Measurements from ENCODE around the gene HAUS2. TPM values are rescaled to one million over a fixed set of nuclear protein-coding genes. Genes with fewer than 3 reads are reported as not detected.
A peak's percentile ranks its signal among the peaks of the same experiment; 100 is the strongest.
"Not testable (repeated sequence)": the region's sequence is repeated elsewhere in the genome, so short reads cannot be mapped to it uniquely, and the experiment has no call there.

The HAUS2 gene
- total and polyA plus RNA-seq, 4 donors: 30.2 to 46.5 (median 32.7) TPM

GRCh38 chr15:42523331-42523730 is 25.3 kb upstream of the HAUS2 start:
- Histone ChIP-seq H3K4me1 (ENCODE audit: control insufficient read depth, insufficient read depth, low read length) (no peaks in the 10 kb centered on the region), H3K27me3 (ENCODE audit: control insufficient read depth, insufficient read depth, low read length) (no peaks in the 10 kb centered on the region), H3K36me3 (ENCODE audit: control insufficient read depth, insufficient read depth, low read length) (peaks cover 12% of the 10 kb centered on the region), H3K4me3 (ENCODE audit: low read depth, low read length) (no peak overlapping the region), H3K27ac (ENCODE audit: low read depth, low read length) (no peak overlapping the region), H3K9me3 (ENCODE audit: control insufficient read depth, insufficient read depth, low read length) (no peaks in the 10 kb centered on the region)
- DNase-seq (ENCODE audit: low read depth in 4 of 6, low spot score in 6 of 6): no peak
- 100% methylated on average over 1 of the region's 2 CpGs for WGBS (ENCODE audit: insufficient coverage)

DNA sequence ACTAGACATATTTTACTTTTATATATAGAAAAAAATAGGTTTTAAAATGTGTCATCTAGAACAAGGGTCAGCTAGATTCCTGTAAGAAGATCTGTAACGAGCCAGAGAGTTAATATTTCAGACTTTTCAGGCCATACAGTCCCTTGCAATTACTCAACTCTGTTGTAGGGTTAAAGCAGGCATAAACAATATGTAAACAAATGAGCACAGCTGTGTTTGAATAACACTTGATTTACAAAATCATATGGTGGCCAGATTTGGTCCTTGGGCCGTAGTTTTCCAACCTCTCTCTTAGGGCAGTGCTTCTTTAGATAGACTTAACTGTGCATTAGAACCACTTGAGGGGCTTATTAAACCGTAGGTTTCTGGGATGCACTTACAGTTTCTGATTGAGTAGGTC is 19.7 kb upstream of the HAUS2 start:
- no peak overlapping the region for H3K27ac ChIP-seq (ENCODE audit: low read depth, low read length)
- no peaks in the 10 kb centered on the region for H3K27me3 ChIP-seq (ENCODE audit: control insufficient read depth, insufficient read depth, low read length)
- H3K4me1 ChIP-seq (ENCODE audit: control insufficient read depth, insufficient read depth, low read length): no peaks in the 10 kb centered on the region
- DNase-seq (ENCODE audit: low read depth in 4 of 6, low spot score in 6 of 6): no peak
- H3K36me3 ChIP-seq (ENCODE audit: control insufficient read depth, insufficient read depth, low read length): peaks cover 8% of the 10 kb centered on the region
- H3K9me3 ChIP-seq (ENCODE audit: control insufficient read depth, insufficient read depth, low read length): no peaks in the 10 kb centered on the region
- 80% methylated on average over 1 of the region's 3 CpGs for WGBS (ENCODE audit: insufficient coverage)
- H3K4me3 ChIP-seq (ENCODE audit: low read depth, low read length): no peak overlapping the region

DNA sequence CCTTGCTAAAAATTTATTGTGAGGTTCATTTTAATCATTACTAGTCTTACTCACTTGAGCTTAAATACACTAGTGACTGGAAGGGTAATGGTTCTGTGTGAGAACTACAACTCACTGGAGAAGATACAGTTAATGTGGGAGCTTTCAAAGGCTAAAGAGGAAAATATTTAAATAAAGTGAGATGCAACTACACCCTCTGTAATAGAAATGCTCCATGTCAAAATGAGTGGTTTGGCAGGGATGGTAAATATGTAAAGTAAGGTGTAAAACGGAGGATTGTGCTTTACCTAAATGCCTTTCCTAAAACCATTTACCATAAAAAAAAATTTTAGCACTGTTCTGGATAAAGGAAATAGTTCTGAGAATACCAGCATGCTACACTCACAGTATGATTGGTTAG is 15.4 kb upstream of the HAUS2 start:
- Histone ChIP-seq H3K36me3 (ENCODE audit: control insufficient read depth, insufficient read depth, low read length) (peaks cover 3% of the 10 kb centered on the region), H3K4me1 (ENCODE audit: control insufficient read depth, insufficient read depth, low read length) (no peaks in the 10 kb centered on the region), H3K4me3 (ENCODE audit: low read depth, low read length) (no peak overlapping the region), H3K27ac (ENCODE audit: low read depth, low read length) (no peak overlapping the region), H3K27me3 (ENCODE audit: control insufficient read depth, insufficient read depth, low read length) (no peaks in the 10 kb centered on the region), H3K9me3 (ENCODE audit: control insufficient read depth, insufficient read depth, low read length) (no peaks in the 10 kb centered on the region)
- no peak for DNase-seq (ENCODE audit: low read depth in 4 of 6, low spot score in 6 of 6)
- WGBS (ENCODE audit: insufficient coverage): no CpG with 5 or more reads among the region's 1 CpG

DNA sequence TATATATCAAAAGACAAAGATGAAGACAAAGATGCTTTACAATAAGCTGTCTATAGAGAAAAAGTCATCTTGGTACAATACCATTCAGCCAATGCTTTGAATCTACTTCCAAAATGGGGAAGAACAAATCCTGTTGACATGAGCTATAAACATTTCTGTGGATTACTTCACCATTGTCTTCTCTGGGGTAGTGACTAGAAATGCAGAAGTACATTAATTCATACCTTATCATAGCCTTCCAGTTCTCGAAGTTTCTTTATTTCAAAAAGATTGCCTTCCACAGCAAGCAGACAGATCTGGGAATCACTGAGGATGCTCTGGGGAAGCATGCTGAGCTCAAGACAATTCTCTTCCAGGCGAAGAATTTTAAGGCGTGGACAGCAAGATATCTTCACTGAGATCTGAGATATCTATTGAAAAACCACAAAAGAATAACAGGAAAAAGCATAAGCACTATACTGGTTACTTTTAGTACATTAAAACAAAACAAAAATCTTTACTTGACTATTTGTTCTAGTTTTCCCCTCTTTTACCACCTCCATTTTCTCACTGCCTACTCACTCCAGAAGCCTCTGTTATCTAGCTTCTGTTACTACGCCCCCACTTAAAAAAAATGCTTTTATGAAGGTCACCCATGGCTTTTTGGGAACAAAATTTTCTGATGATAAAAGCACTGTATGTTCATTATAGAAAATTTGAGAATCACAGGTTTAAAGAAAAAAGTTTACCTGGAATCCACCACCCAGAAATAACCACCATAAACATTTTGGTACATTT is 3.6 kb upstream of the HAUS2 start:
- no peak overlapping the region for H3K4me3 ChIP-seq (ENCODE audit: low read depth, low read length)
- 90% methylated on average over 1 of the region's 4 CpGs for WGBS (ENCODE audit: insufficient coverage)
- H3K27me3 ChIP-seq (ENCODE audit: control insufficient read depth, insufficient read depth, low read length): no peaks in the 10 kb centered on the region
- peaks cover 10% of the 10 kb centered on the region for H3K4me1 ChIP-seq (ENCODE audit: control insufficient read depth, insufficient read depth, low read length)
- H3K36me3 ChIP-seq (ENCODE audit: control insufficient read depth, insufficient read depth, low read length): peaks cover 30% of the 10 kb centered on the region
- no peak for DNase-seq (ENCODE audit: low read depth in 4 of 6, low spot score in 6 of 6)
- no peak overlapping the region for H3K27ac ChIP-seq (ENCODE audit: low read depth, low read length)
- no peaks in the 10 kb centered on the region for H3K9me3 ChIP-seq (ENCODE audit: control insufficient read depth, insufficient read depth, low read length)

DNA sequence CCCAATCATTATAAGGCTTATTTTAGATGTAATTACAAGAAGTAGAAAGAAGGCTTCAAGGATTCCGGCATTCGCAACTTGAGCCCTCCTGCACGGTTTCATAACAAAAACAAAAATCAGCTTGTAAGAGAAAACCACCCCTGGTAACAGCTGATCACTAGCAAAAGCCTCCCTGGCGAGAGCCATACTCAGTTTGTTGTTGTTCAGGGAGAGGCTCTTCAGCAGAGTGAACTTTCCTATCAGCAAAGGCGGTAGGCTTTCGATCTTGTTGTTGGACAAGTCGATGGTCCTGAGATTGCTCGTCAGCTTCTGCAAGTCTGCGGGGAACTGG is 755 bp upstream of the HAUS2 start:
- 0% methylated on average over 6 of the region's 9 CpGs for WGBS (ENCODE audit: insufficient coverage)
- Histone ChIP-seq H3K36me3 (ENCODE audit: control insufficient read depth, insufficient read depth, low read length) (peaks cover 18% of the 10 kb centered on the region), H3K4me3 (ENCODE audit: low read depth, low read length) (peak overlapping the region; percentile 98), H3K4me1 (ENCODE audit: control insufficient read depth, insufficient read depth, low read length) (peaks cover 12% of the 10 kb centered on the region), H3K27me3 (ENCODE audit: control insufficient read depth, insufficient read depth, low read length) (no peaks in the 10 kb centered on the region), H3K9me3 (ENCODE audit: control insufficient read depth, insufficient read depth, low read length) (no peaks in the 10 kb centered on the region), H3K27ac (ENCODE audit: low read depth, low read length) (peak overlapping the region; percentile 97)
- DNase-seq (ENCODE audit: low read depth in 4 of 6, low spot score in 6 of 6): peak in 1 of 6 donors; percentile 14

DNA sequence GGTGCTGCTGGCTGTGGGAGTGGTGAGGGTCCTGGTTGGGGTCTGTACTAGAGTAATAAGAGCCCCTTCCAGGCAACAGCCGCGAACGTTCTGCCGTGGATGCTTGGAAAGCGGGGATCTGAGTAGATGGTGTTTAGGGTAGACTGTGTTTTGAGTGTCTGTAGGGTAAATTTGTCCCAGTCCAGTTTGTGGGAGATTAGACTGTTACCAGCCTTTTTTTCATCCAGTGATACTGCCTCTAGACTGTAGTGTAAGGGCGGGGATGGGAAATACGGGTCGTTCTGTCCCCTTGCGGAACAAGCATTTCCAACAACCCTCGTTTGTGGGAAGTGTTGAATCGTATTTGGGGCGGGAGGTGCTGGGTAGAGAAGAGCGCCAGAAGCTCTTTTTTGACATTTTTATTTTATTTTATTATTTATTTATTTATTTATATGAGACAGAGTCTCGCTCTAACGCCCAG is 424 bp downstream of the HAUS2 start:
- 0% methylated on average over 5 of the region's 15 CpGs for WGBS (ENCODE audit: insufficient coverage)
- H3K4me1 ChIP-seq (ENCODE audit: control insufficient read depth, insufficient read depth, low read length): peaks cover 12% of the 10 kb centered on the region
- DNase-seq (ENCODE audit: low read depth in 4 of 6, low spot score in 6 of 6): no peak
- H3K27me3 ChIP-seq (ENCODE audit: control insufficient read depth, insufficient read depth, low read length): no peaks in the 10 kb centered on the region
- H3K4me3 ChIP-seq (ENCODE audit: low read depth, low read length): peak overlapping the region; percentile 98
- peak overlapping the region; percentile 97 for H3K27ac ChIP-seq (ENCODE audit: low read depth, low read length)
- H3K36me3 ChIP-seq (ENCODE audit: control insufficient read depth, insufficient read depth, low read length): peaks cover 9% of the 10 kb centered on the region
- no peaks in the 10 kb centered on the region for H3K9me3 ChIP-seq (ENCODE audit: control insufficient read depth, insufficient read depth, low read length)

DNA sequence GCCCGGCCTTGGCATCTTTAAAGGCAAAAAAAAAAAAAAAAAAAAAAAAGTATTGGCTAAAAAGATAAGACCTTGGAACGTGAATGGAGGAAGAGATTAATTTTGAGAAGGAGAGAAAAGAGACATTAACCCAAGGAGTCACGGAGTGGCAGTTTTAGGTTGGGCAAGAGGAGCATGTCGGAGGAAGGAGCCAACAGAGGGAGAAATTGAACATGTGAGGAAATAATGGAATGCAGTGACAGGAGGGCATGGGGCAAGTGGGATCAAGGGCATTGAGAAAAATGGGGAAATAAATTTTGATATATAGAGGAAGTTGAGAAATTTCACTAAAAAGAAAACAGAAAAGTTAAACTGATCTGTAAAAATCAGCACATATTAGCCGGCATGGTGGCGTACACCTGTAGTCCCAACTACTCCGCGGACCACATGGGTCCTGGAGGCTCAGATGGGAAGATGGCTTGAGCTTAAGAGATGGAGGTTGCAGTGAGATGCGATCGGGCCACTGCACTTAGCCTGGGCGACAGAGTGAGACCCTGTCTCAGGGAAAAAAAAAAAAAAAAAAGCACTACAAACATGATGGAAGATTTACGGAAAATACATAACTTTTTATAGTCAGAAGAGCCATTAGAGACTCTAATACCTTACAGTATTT is 1.2 kb downstream of the HAUS2 start:
- H3K4me1 ChIP-seq (ENCODE audit: control insufficient read depth, insufficient read depth, low read length): peaks cover 12% of the 10 kb centered on the region
- peak overlapping the region; percentile 98 for H3K4me3 ChIP-seq (ENCODE audit: low read depth, low read length)
- peaks cover 6% of the 10 kb centered on the region for H3K36me3 ChIP-seq (ENCODE audit: control insufficient read depth, insufficient read depth, low read length)
- no peaks in the 10 kb centered on the region for H3K27me3 ChIP-seq (ENCODE audit: control insufficient read depth, insufficient read depth, low read length)
- H3K27ac ChIP-seq (ENCODE audit: low read depth, low read length): no peak overlapping the region
- H3K9me3 ChIP-seq (ENCODE audit: control insufficient read depth, insufficient read depth, low read length): no peaks in the 10 kb centered on the region
- DNase-seq (ENCODE audit: low read depth in 4 of 6, low spot score in 6 of 6): no peak
- WGBS (ENCODE audit: insufficient coverage): 79% methylated on average over 7 of the region's 12 CpGs

DNA sequence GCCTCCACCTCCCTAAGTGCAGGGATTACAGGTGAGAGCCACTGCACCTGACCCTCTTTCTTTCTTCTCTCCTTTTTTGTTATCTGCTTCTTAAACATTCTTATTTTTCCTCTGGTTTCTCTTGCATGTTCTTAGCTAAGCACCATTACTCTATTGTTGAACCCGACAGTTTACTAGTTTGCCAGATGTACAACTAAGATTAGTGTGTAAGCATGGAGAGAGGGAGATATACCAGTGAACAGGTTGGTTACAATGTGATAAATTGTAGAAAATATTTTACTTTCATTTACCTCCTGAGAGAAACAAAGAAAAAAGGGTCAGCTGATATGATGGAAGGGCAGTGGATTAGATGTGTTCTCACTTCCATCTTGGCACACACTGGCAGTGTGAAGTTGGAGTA is 4.9 kb downstream of the HAUS2 start:
- peaks cover 8% of the 10 kb centered on the region for H3K4me1 ChIP-seq (ENCODE audit: control insufficient read depth, insufficient read depth, low read length)
- H3K27ac ChIP-seq (ENCODE audit: low read depth, low read length): no peak overlapping the region
- H3K36me3 ChIP-seq (ENCODE audit: control insufficient read depth, insufficient read depth, low read length): peaks cover 5% of the 10 kb centered on the region
- no peaks in the 10 kb centered on the region for H3K9me3 ChIP-seq (ENCODE audit: control insufficient read depth, insufficient read depth, low read length)
- WGBS (ENCODE audit: insufficient coverage): no CpG with 5 or more reads among the region's 1 CpG
- H3K27me3 ChIP-seq (ENCODE audit: control insufficient read depth, insufficient read depth, low read length): no peaks in the 10 kb centered on the region
- H3K4me3 ChIP-seq (ENCODE audit: low read depth, low read length): no peak overlapping the region
- DNase-seq (ENCODE audit: low read depth in 4 of 6, low spot score in 6 of 6): no peak

GRCh38 chr15:42556550-42557207 is 8.0 kb downstream of the HAUS2 start:
- not testable (repeated sequence) for H3K4me3 ChIP-seq (ENCODE audit: low read depth, low read length); H3K4me1 ChIP-seq (ENCODE audit: control insufficient read depth, insufficient read depth, low read length); H3K27ac ChIP-seq (ENCODE audit: low read depth, low read length); DNase-seq (ENCODE audit: low read depth in 4 of 6, low spot score in 6 of 6); H3K36me3 ChIP-seq (ENCODE audit: control insufficient read depth, insufficient read depth, low read length); H3K9me3 ChIP-seq (ENCODE audit: control insufficient read depth, insufficient read depth, low read length); H3K27me3 ChIP-seq (ENCODE audit: control insufficient read depth, insufficient read depth, low read length)
- whole genome bisulfite sequencing (ENCODE audit: insufficient coverage): 93% methylated on average over 4 of the region's 12 CpGs
